ENCODE results near the gene SMIM10L2A. TPM values are rescaled to one million over a fixed set of nuclear protein-coding genes. Genes with fewer than 3 reads are reported as not detected.

Gene SMIM10L2A
- polyA plus RNA-seq, 3 donors = not detected

GRCh38 chrX:135391734-135392133 lies 30.0 kb upstream of the SMIM10L2A start:
- Histone ChIP-seq H3K36me3 (replicated peaks in 1 of 2; ENCODE audit: control insufficient read depth in 1 of 2, insufficient read depth in 2 of 2, low read length in 2 of 2) (no peaks in the 10 kb centered on the region), H3K4me2 (replicated peaks; ENCODE audit: extremely low read depth, low read length, poor library complexity, severe bottlenecking) (no peak overlapping the region), H3K9me3 (replicated peaks in 1 of 2; ENCODE audit: control insufficient read depth in 1 of 2, insufficient read depth in 1 of 2, low read length in 2 of 2) (no peaks in the 10 kb centered on the region), H2AFZ (ENCODE audit: insufficient read depth, low read depth, low read length, poor library complexity, severe bottlenecking) (no peak overlapping the region), H3K4me1 (ENCODE audit: control insufficient read depth in 1 of 2, insufficient read depth in 2 of 2, low read length in 2 of 2) (no peaks in the 10 kb centered on the region), H3K9ac (ENCODE audit: insufficient read depth, low read length, poor library complexity, severe bottlenecking) (no peak overlapping the region), H3K79me2 (ENCODE audit: insufficient read depth, low read length) (no peaks in the 10 kb centered on the region), H3K27ac (ENCODE audit: low read depth in 1 of 2, low read length in 2 of 2) (no peak overlapping the region), H3K27me3 (ENCODE audit: control insufficient read depth in 2 of 2, insufficient read depth in 2 of 2, low read length in 2 of 2) (no peaks in the 10 kb centered on the region), H3K4me3 (replicated peaks in 1 of 3; ENCODE audit: low read depth in 2 of 3, low read length in 3 of 3) (no peak overlapping the region), H4K20me1 (ENCODE audit: insufficient read depth, low read length) (no peaks in the 10 kb centered on the region)
- H3K36me3 Mint-ChIP-seq = no peaks in the 10 kb centered on the region
- TF ChIP-seq CTCF (IDR thresholded peaks at IDR 0.05) = no peak
- H3K4me1 Mint-ChIP-seq = peaks cover 5% of the 10 kb centered on the region
- no peak for DNase-seq
- intact Hi-C loops (cut with micrococcal nuclease) = no loop called here
- H3K27ac Mint-ChIP-seq = no peak overlapping the region
- peaks cover 0 to 2% (median 0%) of the 10 kb centered on the region in 7 donors for H3K9me3 Mint-ChIP-seq
- 97% methylated on average over 4 of the region's 7 CpGs for WGBS (ENCODE audit: insufficient coverage)
- H3K27me3 Mint-ChIP-seq (ENCODE audit: low read depth in 3 of 3) = peaks cover 2 to 7% (median 6%) of the 10 kb centered on the region in 3 donors
- H3K4me3 Mint-ChIP-seq = no peak overlapping the region

DNA sequence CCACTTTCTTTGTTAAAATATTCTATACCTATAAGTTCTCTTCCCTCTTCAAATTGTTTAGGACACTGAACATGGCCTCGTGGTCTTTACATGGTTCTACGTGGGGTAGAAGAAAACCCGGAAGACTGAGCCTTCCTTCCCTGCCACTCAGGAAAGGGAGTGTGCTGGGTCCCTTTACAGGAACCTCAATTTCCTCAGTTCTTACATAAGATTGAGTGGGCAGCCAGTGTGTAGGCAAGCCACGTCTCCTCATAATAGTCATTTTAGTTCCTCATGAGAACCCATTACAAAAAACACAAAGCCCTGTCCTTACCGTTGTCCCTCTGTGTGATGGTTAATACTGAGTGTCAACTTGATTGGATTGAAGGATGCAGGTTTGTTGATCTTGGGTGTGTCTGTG lies 28.7 kb upstream of the SMIM10L2A start:
- Histone ChIP-seq H3K79me2 (ENCODE audit: insufficient read depth, low read length) (no peaks in the 10 kb centered on the region), H2AFZ (ENCODE audit: insufficient read depth, low read depth, low read length, poor library complexity, severe bottlenecking) (no peak overlapping the region), H3K36me3 (replicated peaks in 1 of 2; ENCODE audit: control insufficient read depth in 1 of 2, insufficient read depth in 2 of 2, low read length in 2 of 2) (no peaks in the 10 kb centered on the region), H3K9me3 (replicated peaks in 1 of 2; ENCODE audit: control insufficient read depth in 1 of 2, insufficient read depth in 1 of 2, low read length in 2 of 2) (no peaks in the 10 kb centered on the region), H3K4me3 (replicated peaks in 1 of 3; ENCODE audit: low read depth in 2 of 3, low read length in 3 of 3) (no peak overlapping the region), H3K27me3 (ENCODE audit: control insufficient read depth in 2 of 2, insufficient read depth in 2 of 2, low read length in 2 of 2) (no peaks in the 10 kb centered on the region), H3K4me1 (ENCODE audit: control insufficient read depth in 1 of 2, insufficient read depth in 2 of 2, low read length in 2 of 2) (no peaks in the 10 kb centered on the region), H3K9ac (ENCODE audit: insufficient read depth, low read length, poor library complexity, severe bottlenecking) (no peak overlapping the region), H3K27ac (ENCODE audit: low read depth in 1 of 2, low read length in 2 of 2) (no peak overlapping the region), H4K20me1 (ENCODE audit: insufficient read depth, low read length) (no peaks in the 10 kb centered on the region), H3K4me2 (replicated peaks; ENCODE audit: extremely low read depth, low read length, poor library complexity, severe bottlenecking) (no peak overlapping the region)
- no peak for TF ChIP-seq CTCF (IDR thresholded peaks at IDR 0.05)
- Mint-ChIP-seq H3K27me3 (ENCODE audit: low read depth in 3 of 3) (peaks cover 0 to 7% (median 6%) of the 10 kb centered on the region in 3 donors), H3K9me3 (peaks cover 0 to 2% (median 0%) of the 10 kb centered on the region in 7 donors), H3K4me3 (no peak overlapping the region), H3K4me1 (peaks cover 5% of the 10 kb centered on the region), H3K36me3 (no peaks in the 10 kb centered on the region), H3K27ac (no peak overlapping the region)
- no peak for DNase-seq
- intact Hi-C loops (cut with micrococcal nuclease) = no loop called here
- no CpG with 5 or more reads among the region's 5 CpGs for WGBS (ENCODE audit: insufficient coverage)
